Neural cell (in vitro differentiated cells): ENCODE measurements around the gene FHOD3.

Experiments used
- CTCF ChIP-seq: fragments of 450-650 bp; IDR thresholded peaks from 2 replicates; pipeline ENCODE4 v1.5.1; 2014; ENCODE audit warnings: antibody characterized with exemption, mild to moderate bottlenecking, moderate library complexity; ENCODE audit not compliant: poor library complexity, severe bottlenecking
- EP300 ChIP-seq: fragments of 450-650 bp; conservative IDR thresholded peaks from 2 replicates; pipeline ENCODE4 v1.6.1; 2014; ENCODE audit warnings: antibody characterized with exemption, mild to moderate bottlenecking, moderate library complexity; ENCODE audit not compliant: poor library complexity, severe bottlenecking
- EZH2 ChIP-seq: fragments of 200-600, 300-800 bp; shearing (Covaris generic), sonication (generic); IDR thresholded peaks from 2 replicates; pipeline ENCODE4 v1.6.1; 2014; ENCODE audit warnings: antibody characterized with exemption, low read length, borderline replicate concordance, mild to moderate bottlenecking; ENCODE audit not compliant: insufficient read depth, poor library complexity, severe bottlenecking
- MXI1 ChIP-seq: fragments of 450-650 bp; conservative IDR thresholded peaks from 2 replicates; pipeline ENCODE4 v1.6.1; 2014; ENCODE audit warnings: antibody characterized with exemption, mild to moderate bottlenecking; ENCODE audit not compliant: poor library complexity, severe bottlenecking
- POLR2AphosphoS5 ChIP-seq: IDR thresholded peaks from 2 replicates; pipeline ENCODE4 v1.6.1; 2012
- RAD21 ChIP-seq: fragments of 450-650 bp; conservative IDR thresholded peaks from 2 replicates; pipeline ENCODE4 v1.6.1; 2014; ENCODE audit warnings: antibody characterized with exemption, mild to moderate bottlenecking, moderate library complexity
- TAF1 ChIP-seq: IDR thresholded peaks from 2 replicates; pipeline ENCODE4 v1.6.1; 2012; ENCODE audit warnings: low read depth

GRCh38 chr18:36381075-36381474 is 83.6 kb downstream of the FHOD3 start:
- TF ChIP-seq EP300: no peak
- no peak for TF ChIP-seq CTCF
- no peak for TF ChIP-seq MXI1
- TF ChIP-seq RAD21: no peak
- TF ChIP-seq TAF1: no peak
- no peak for TF ChIP-seq EZH2
- no peak for TF ChIP-seq POLR2AphosphoS5
